Endothelial cell of umbilical vein (primary cell): Measurements from ENCODE around the gene CNTNAP1. TPM values are rescaled to one million over a fixed set of nuclear protein-coding genes. Genes with fewer than 3 reads are reported as not detected.

ENCODE experiments used
- BruUV-seq: library from RNA; stranded (reverse); fragments of 400-500 nt; replicated peaks from 2 replicates; lab custom pipeline; 2021; lab: Mats Ljungman, UMichigan
- CTCF ChIA-PET: fragments of 300-600, 350-600 bp; sonication (Branson Sonifier 250); formaldehyde crosslinking; loops from one replicate; lab custom pipeline; 2021; ENCODE audit warnings: antibody characterized with exemption, inconsistent platforms; lab: Charles Lee
- POLR2A ChIA-PET: fragments of 300-600, 350-600 bp; sonication (Branson Sonifier 250); formaldehyde crosslinking; loops from one replicate; lab custom pipeline; 2021; ENCODE audit warnings: antibody characterized with exemption, inconsistent platforms; lab: Charles Lee
- DNase-seq: peaks from one replicate; pipeline ENCODE4 v3.0.0-alpha.2; 2011; ENCODE audit warnings: low read depth, low spot score
- FAIRE-seq: peaks from 2 replicates; lab custom pipeline; 2011; peaks lifted over from hg19 to GRCh38; lab: Jason Lieb, UNC
- H2AFZ ChIP-seq: 2 replicates; pipeline ENCODE4 v1.6.0; 2012; ENCODE audit warnings: low read depth, low read length, control low read depth, inconsistent platforms
- H3K27ac ChIP-seq: 2 replicates; pipeline ENCODE4 v1.5.1; 2011; ENCODE audit warnings: low read depth, mild to moderate bottlenecking, control low read depth, low read length, moderate library complexity; ENCODE audit not compliant: insufficient read depth
- H3K27me3 ChIP-seq, 2 experiments: 2 replicates each; pipeline versions ENCODE4 v1.6.0 to v1.6.1; 2011; ENCODE audit warnings: low read length in 2 of 2, mixed read lengths in 1 of 2; ENCODE audit not compliant: control insufficient read depth in 2 of 2, insufficient read depth in 2 of 2
- H3K36me3 ChIP-seq, 2 experiments: 2 replicates in 1 of 2; 3 replicates in 1 of 2; pipeline ENCODE4 v1.5.1; 2011; ENCODE audit warnings: low read length in 2 of 2, mild to moderate bottlenecking in 1 of 2, moderate library complexity in 1 of 2; ENCODE audit not compliant: control insufficient read depth in 2 of 2, insufficient read depth in 2 of 2; ENCODE audit errors: extremely low read depth in 1 of 2
- H3K4me1 ChIP-seq: 3 replicates; pipeline ENCODE4 v1.5.1; 2011; ENCODE audit warnings: mild to moderate bottlenecking, low read length; ENCODE audit not compliant: control insufficient read depth, insufficient read depth; ENCODE audit errors: extremely low read depth
- H3K4me2 ChIP-seq: 2 replicates; pipeline ENCODE4 v1.6.1; 2011; ENCODE audit warnings: low read length, control low read depth, mixed read lengths; ENCODE audit not compliant: insufficient read depth
- H3K4me3 ChIP-seq, 3 experiments: fragments of 200-600 bp in 1 of 3; sonication (generic), shearing (Covaris generic) in 1 of 3; replicated peaks in 1 of 3; 2 replicates each; pipeline ENCODE4 v1.5.1; 2011 to 2016; ENCODE audit warnings: control low read depth in 3 of 3, low read length in 3 of 3, mild to moderate bottlenecking in 2 of 3, inconsistent platforms in 1 of 3, low read depth in 1 of 3, moderate library complexity in 1 of 3; ENCODE audit not compliant: insufficient read depth in 1 of 3
- H3K79me2 ChIP-seq: 2 replicates; pipeline ENCODE4 v1.6.0; 2012; ENCODE audit warnings: low read length, inconsistent platforms; ENCODE audit not compliant: control insufficient read depth, insufficient read depth
- H3K9ac ChIP-seq: replicated peaks from 2 replicates; pipeline ENCODE3; 2011; ENCODE audit warnings: low read length, control low read depth; ENCODE audit not compliant: insufficient read depth; ENCODE audit errors: extremely low read depth
- H3K9me1 ChIP-seq: replicated peaks from 3 replicates; pipeline ENCODE4 v1.6.0; 2011; ENCODE audit warnings: mild to moderate bottlenecking, low read length; ENCODE audit not compliant: control insufficient read depth, insufficient read depth; ENCODE audit errors: extremely low read depth
- H3K9me3 ChIP-seq: replicated peaks from 2 replicates; pipeline ENCODE4 v1.5.1; 2012; ENCODE audit warnings: low read length, inconsistent platforms; ENCODE audit not compliant: control insufficient read depth, insufficient read depth
- H4K20me1 ChIP-seq: replicated peaks from 2 replicates; pipeline ENCODE3; 2011; ENCODE audit warnings: mild to moderate bottlenecking, low read length; ENCODE audit not compliant: control insufficient read depth, insufficient read depth; ENCODE audit errors: extremely low read depth
- EZH2 ChIP-seq: IDR thresholded peaks from 2 replicates; pipeline ENCODE4 v1.6.1; 2012; ENCODE audit warnings: borderline replicate concordance, low read depth, mild to moderate bottlenecking, moderate library complexity, low read length, inconsistent platforms; ENCODE audit not compliant: severe bottlenecking
- FOS ChIP-seq: IDR thresholded peaks from 2 replicates; pipeline ENCODE4 v1.6.1; 2011; ENCODE audit warnings: mild to moderate bottlenecking, low read length, moderate library complexity, borderline replicate concordance; ENCODE audit not compliant: insufficient read depth
- GATA2 ChIP-seq: IDR thresholded peaks from 2 replicates; pipeline ENCODE4 v1.7.0; 2011; ENCODE audit warnings: low read depth, mild to moderate bottlenecking, moderate library complexity, mixed read lengths, low read length; ENCODE audit not compliant: insufficient read length, insufficient read depth
- JUN ChIP-seq: IDR thresholded peaks from 2 replicates; pipeline ENCODE4 v1.6.1; 2011; ENCODE audit warnings: borderline replicate concordance, low read depth; ENCODE audit not compliant: insufficient read length, insufficient read depth
- MYC ChIP-seq: IDR thresholded peaks from one replicate; pipeline ENCODE4 v1.6.1; 2011; ENCODE audit warnings: mild to moderate bottlenecking, low read depth, low read length
- POLR2A ChIP-seq: IDR thresholded peaks from 2 replicates; pipeline ENCODE4 v1.6.1; 2012; ENCODE audit warnings: low read depth, mild to moderate bottlenecking, control low read depth, low read length
- POLR2AphosphoS5 ChIP-seq: IDR thresholded peaks from 2 replicates; pipeline ENCODE4 v1.6.1; 2012; ENCODE audit warnings: low read depth, mild to moderate bottlenecking, control low read depth, low read length, moderate library complexity; ENCODE audit not compliant: insufficient read depth
- dilution Hi-C: fragments of 300-500 bp; cut with MboI; formaldehyde crosslinking; loops from one replicate; pipeline ENCODE4 v1.15.0; 2019; ENCODE audit warnings: low sequenced_read_pairs; ENCODE audit not compliant: extremely low pct_ligation_motif_present
- intact Hi-C: fragments of 100-400 bp; cut with micrococcal nuclease; formaldehyde crosslinking; loops from one replicate; pipeline ENCODE4 v1.10.0; 2022
- polyA plus RNA-seq, 4 experiments: library from polyadenylated mRNA; depleted of rRNA in 3 of 4; stranded (reverse) in 3 of 4; unstranded in 1 of 4; fragments of >200 nt; gene quantifications; 2 replicates each; pipeline versions ENCODE4 v1.2.1 to v1.2.3, GENCODE V29; 2011 to 2012; ENCODE audit warnings: missing spikeins in 1 of 4
- total RNA-seq: library from RNA; stranded (reverse); gene quantifications from 2 replicates; pipeline ENCODE4 v1.2.3, GENCODE V29; 2021
- TF ChIP-seq, protein P1 (sequence below), 2 donors: IDR thresholded peaks; 1 replicate in 1 of 2; 2 replicates in 1 of 2; pipeline ENCODE4 v1.5.1; 2011; ENCODE audit warnings: low read length in 2 of 2, mild to moderate bottlenecking in 2 of 2, moderate library complexity in 2 of 2, control low read depth in 1 of 2, inconsistent platforms in 1 of 2, low read depth in 1 of 2; ENCODE audit not compliant: insufficient read depth in 1 of 2; ENCODE audit errors: extremely low read depth in 1 of 2
- TF ChIP-seq, protein P2 (sequence below): IDR thresholded peaks from 2 replicates; pipeline ENCODE4 v1.6.1; 2011; ENCODE audit not compliant: insufficient read depth, insufficient read length

The CNTNAP1 gene
- total and polyA plus RNA-seq, 2 donors (not counting 3 experiments of a cell fraction or from before 2014, with no cell fraction given) = 26.3 to 44.8 TPM

DNA sequence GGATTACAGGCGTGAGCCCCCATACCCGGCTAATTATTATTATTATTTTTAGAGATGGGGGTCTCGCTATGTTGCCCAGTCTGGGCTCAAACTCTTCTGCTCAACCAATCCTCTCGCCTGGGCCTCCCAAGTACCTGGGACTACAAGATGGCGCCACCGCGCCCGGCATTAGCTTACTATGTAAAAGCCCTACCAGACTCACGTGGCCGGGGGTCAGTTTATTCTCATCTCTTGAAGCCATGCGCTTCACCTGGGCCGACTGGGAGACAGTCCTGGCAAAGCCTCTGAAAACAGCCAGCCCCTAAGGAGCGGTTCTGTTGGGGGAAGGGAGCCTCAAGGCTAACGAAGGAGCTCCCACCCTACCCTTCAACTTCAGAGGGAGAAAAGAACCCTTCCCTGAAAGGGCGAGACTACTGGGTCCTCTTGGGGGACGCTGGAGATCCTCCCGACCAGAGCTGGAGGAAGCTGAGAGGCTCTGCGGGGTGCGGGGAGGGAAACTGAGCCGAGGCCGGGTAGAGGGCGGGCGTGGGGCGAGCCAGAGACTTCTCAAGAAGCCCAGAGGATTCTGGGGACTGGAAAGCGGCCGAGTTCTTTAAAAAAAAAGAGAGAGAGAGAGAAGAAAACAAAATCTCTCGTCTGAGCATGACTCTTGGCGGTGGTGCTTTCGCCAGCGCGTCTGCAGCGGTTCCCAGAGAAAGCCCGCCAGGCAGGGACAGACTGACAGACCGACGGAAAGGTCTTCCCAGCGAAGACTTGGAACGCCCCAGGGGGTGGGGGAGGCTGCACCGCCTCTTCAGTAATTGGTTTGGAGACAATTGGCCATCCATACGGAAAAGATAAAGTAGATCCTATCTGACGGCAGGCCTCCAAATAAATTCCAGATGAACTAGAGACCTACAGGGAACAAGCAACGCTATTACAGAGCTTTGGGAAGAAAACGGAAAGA lies 28.9 kb upstream of the CNTNAP1 start:
- no peaks in the 10 kb centered on the region for H4K20me1 ChIP-seq
- DNase-seq = peak; percentile 39
- dilution Hi-C loops (no loop called here), intact Hi-C loops (no loop called here)
- no peak overlapping the region for H3K27ac ChIP-seq
- FAIRE-seq = peak; percentile 74
- TF ChIP-seq MYC = no peak
- TF ChIP-seq, protein P1, sequence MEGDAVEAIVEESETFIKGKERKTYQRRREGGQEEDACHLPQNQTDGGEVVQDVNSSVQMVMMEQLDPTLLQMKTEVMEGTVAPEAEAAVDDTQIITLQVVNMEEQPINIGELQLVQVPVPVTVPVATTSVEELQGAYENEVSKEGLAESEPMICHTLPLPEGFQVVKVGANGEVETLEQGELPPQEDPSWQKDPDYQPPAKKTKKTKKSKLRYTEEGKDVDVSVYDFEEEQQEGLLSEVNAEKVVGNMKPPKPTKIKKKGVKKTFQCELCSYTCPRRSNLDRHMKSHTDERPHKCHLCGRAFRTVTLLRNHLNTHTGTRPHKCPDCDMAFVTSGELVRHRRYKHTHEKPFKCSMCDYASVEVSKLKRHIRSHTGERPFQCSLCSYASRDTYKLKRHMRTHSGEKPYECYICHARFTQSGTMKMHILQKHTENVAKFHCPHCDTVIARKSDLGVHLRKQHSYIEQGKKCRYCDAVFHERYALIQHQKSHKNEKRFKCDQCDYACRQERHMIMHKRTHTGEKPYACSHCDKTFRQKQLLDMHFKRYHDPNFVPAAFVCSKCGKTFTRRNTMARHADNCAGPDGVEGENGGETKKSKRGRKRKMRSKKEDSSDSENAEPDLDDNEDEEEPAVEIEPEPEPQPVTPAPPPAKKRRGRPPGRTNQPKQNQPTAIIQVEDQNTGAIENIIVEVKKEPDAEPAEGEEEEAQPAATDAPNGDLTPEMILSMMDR (IDR thresholded peaks at IDR 0.05; ENCODE audit: extremely low read depth in 1 of 2, insufficient read depth in 1 of 2, low read depth in 1 of 2, low read length in 2 of 2) = no peak
- TF ChIP-seq POLR2A = no peak
- TF ChIP-seq POLR2AphosphoS5 = no peak
- no peak for TF ChIP-seq FOS
- no peak for TF ChIP-seq JUN
- no peak for TF ChIP-seq GATA2
- TF ChIP-seq, protein P2, sequence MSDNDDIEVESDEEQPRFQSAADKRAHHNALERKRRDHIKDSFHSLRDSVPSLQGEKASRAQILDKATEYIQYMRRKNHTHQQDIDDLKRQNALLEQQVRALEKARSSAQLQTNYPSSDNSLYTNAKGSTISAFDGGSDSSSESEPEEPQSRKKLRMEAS = no peak
- TF ChIP-seq EZH2 = no peak
- no peaks in the 10 kb centered on the region for H3K27me3 ChIP-seq
- peak overlapping the region; percentile 29 for H3K9ac ChIP-seq
- POLR2A ChIA-PET = no interaction called here
- peaks cover 4% of the 10 kb centered on the region for H3K4me1 ChIP-seq
- peak overlapping the region; percentile 91 for H2AFZ ChIP-seq
- no peaks in the 10 kb centered on the region for H3K79me2 ChIP-seq
- H3K9me3 ChIP-seq = no peaks in the 10 kb centered on the region
- H3K36me3 ChIP-seq = no peaks in the 10 kb centered on the region
- CTCF ChIA-PET = interaction anchor here (1.4 kb wide), 2 partner anchors 23 to 75 kb away, joined by 5 to 9 read pairs; partner anchors contain the start of genes PLEKHH3 and PSMC3IP
- BruUV-seq = no TSS peak
- H3K4me2 ChIP-seq = peak overlapping the region; percentile 88
- no peaks in the 10 kb centered on the region for H3K9me1 ChIP-seq
- H3K4me3 ChIP-seq = peak overlapping the region; percentile 17 to 50 (median 22)
